B cell (primary cell): ENCODE measurements around the gene RMDN3.

ENCODE experiments used
- CTCF ChIP-seq: fragments of 200-600 bp; IDR thresholded peaks from one replicate; pipeline ENCODE4 v1.8.0; 2022; ENCODE audit warnings: antibody characterized with exemption, mild to moderate bottlenecking
- EZH2 ChIP-seq: IDR thresholded peaks from 2 replicates; pipeline ENCODE4 v1.6.1; 2012; ENCODE audit warnings: borderline replicate concordance, low read depth, mild to moderate bottlenecking, moderate library complexity, low read length; ENCODE audit not compliant: insufficient read depth, poor library complexity, severe bottlenecking

DNA sequence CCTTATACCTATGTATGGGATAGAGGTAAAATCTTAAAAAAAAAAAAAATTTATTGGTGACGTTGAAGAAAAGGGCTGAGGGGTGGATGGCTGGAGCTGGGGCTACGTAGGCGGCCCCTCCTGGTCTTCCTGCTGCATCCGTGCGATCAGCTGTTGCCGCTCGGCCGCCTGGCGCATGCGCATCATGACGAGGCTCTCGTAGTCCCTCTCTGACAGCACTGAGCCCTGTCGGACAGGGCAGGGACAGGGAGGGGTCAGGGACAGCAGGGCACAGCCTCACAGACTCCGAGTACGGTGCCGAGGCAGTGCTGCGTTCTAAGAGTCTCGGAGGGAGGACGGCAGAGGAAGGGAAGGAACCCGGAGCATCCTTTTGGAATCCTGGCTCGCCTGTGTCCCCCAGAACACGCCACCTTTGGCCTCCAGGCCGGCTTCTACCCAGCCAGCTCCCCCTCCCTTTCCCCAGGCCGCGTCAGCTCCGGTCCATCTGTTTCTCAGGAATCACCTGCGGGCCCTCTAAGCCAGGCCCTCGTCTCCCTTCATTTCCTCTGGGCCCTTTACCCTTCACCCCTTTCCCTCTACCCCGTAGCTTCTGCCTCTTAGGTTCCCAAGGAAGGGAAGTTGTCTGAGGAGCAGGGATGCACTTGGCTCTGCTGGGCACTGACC is 12.9 kb upstream of the RMDN3 start:
- TF ChIP-seq EZH2, result no peak
- no peak for TF ChIP-seq CTCF
